ENCODE data around the gene CD180.

The CD180 gene

GRCh38 chr5:67196537-67197059 lies at the start of gene CD180:
Gene CD180 (minus strand): TSS chr5:67196799. CDS start chr5:67196641, 158 bp downstream.
- no peak for DNase-seq

- peak; percentile 23 for DNase-seq
These were observed 49.5 kb upstream of the CD180 start for GRCh38 chr5:67246108-67246507.

DNA sequence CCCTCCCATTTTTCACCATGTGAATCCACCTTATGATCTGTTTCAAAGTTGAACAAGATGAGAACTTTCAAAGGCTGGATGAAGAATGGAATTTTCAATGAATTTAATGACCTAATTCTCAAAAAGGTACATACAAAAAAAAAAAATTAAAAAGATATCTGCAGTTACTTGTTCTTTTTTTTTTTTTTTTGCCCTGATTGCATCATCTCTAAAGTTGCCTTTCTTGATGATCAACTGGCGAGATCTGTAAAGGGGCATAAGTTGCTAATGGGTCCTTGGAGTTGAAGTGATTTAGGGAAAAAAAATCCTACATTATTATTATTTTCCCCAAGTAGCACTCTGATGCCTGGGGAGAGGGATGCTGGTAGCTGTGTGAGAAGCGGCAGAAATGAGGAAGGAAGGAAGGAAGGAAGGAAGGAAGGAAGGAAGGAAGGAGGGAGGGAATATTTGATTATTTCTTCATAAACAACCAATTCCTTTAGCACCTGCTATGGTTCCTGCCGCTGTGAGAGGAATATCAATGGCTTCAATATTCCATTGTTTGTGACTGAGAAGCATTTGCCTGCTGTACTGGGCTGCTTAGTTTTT lies 48.8 kb upstream of the CD180 start:
- no peak for DNase-seq

DNA sequence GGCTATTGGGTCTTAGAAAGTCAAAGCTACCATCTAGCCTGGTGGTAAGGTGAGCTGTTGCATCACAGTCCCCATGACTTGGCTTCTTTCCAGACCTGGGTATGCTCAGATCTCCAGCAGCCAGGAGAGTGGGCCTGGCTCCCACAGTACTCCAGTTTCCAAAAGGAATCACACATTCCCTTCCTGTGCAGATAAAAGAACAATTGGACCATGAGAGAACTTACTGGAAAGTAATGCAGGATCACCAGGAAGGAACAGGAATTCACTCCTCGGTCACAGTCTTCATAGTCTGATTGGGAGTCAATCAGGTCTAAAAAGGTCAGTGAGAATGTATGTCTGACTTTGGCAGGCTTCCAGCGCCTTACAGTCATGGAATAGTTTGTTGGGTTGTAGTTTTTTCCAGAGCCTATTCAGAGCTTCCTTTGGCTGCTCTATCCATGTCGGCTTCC lies 47.8 kb upstream of the CD180 start:
- DNase-seq = no peak

DNA sequence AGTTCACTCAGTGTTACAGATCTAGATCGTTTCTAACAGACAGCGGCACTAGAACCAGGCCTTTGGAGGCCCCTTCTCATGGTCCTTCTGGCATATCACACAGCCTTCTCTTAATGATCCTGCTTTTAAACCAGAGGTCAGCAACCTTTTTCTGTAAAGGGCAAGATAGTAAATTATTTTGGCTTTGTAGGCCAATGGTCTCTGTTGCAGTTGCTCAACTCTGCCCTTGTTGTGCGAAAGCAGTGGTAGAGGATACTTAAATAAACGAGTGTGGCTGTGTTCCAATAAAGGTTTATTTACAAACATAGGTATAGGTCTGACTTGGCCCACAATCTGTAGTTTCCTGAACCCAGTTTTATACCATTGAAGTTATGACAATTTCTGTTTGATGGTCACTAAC lies 47.3 kb upstream of the CD180 start:
- no peak for DNase-seq

GRCh38 chr5:67243349-67243748 lies 46.8 kb upstream of the CD180 start:
- no peak for DNase-seq

- no peak for DNase-seq
These were observed 44.7 kb upstream of the CD180 start for GRCh38 chr5:67241326-67241725.

DNA sequence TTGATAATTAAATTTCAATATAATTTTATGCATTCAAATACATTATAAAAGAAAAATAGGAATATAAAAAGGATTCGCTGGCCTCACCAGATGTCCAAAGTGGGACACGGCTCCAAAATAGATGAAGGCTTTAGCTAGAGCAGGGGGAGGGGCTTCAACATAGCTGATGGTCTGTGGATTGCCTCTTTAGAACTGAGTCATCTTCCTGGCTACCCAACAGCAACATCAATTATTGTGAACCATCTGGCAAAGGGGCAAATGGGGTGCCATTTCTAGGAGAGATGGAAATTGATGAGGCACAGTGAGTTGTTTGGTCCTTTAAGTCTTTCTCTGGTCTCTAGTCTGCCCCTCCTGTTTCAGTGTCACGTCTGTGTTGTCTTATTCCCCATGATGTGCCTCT lies 44.2 kb upstream of the CD180 start:
- no peak for DNase-seq

DNA sequence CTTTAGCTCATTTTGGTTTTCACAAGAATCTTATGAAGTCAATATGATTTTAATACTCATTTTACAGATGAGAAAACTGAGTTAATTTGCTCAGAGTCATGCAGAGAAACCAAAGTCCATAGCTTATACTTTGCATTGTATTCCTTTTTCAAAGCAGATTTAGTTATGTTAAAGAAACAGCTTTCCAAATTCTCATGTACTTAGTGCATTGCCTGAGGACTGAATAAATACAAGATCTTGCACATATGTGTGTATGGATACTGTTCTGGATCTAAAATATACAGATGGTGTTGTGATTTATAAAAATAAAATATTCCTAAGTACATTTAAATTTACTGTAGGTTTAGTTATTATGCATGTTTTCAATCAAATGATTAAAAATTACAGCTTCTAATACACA lies 43.5 kb upstream of the CD180 start:
- DNase-seq = no peak

DNA sequence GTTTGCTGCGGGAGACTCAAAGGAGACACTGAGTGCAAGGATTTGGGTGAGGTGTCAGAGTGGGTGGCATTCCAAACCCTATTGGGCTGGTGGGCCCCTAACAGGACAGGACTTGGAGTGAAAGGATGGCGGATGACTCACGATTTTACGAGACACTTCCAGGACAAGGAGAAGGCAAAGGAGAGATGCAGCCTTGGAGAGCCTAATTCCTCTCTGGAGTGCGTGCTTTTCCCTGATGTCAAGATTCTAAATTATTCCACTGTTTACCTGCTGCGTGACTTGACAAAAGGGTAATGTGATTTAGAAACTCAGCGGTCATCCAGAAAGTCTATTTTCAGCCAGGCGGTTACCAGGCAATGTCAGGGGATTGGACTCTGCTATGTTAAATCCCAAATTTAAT lies 41.6 kb upstream of the CD180 start:
- no peak for DNase-seq

DNA sequence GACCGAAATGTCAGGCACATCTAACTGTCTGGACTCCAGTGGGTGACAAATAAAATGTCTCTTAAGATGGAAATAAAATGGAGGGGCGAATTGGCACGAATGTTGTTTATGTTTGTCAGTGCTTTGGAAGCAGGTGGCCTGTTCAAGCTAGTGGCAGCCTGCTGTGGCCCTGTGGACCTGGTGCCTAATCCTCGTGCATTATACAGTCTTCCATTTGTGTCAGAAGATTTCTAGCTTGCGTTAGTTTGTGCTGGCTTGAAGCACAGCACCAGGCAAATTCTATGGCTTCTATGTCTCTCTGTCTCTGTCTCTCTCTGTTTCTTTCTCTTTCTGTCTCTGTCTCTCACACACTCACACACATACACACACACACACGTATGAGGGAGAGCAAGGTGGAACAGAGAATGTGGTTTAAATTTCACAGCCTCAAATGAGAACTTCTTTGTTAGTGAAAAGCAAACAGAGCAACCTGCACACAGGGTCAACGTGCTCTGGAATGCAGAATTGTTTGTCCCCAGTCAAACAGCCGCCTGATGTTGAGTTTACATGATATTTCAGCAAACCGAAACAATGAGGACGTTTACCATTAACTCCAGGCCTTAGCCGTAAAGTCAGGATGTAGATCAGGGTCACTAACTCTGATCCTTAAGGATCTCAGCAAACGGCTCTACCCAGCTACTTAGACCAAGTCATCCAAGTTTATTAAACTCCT lies 39.0 kb upstream of the CD180 start:
- DNase-seq = no peak

GRCh38 chr5:67234671-67235176 lies 38.1 kb upstream of the CD180 start:
- no peak for DNase-seq

- no peak for DNase-seq
These were observed 36.5 kb upstream of the CD180 start for GRCh38 chr5:67233075-67233474.

DNA sequence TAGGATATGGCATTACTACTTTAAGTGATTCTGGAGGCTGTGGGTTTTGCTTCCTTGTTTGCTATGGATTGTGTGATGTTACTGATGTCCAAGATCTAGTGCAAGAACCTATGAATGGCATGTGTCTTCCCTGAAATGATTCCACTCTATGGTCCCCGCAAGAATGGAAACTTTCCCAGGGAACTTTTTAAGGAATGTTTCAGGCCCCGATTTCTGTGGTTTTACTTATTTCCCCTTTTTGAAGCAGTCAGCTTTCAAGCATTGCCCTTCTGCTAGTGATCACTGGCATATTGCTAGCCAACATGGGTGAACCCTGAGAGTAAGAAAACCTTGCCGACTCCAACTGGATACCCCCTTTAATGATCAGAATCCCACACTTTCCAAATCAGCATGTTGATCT lies 26.6 kb upstream of the CD180 start:
- no peak for DNase-seq

- no peak for DNase-seq
These were observed 25.8 kb upstream of the CD180 start for GRCh38 chr5:67222243-67223025.

GRCh38 chr5:67221487-67222242 lies 25.1 kb upstream of the CD180 start:
- no peak for DNase-seq

DNA sequence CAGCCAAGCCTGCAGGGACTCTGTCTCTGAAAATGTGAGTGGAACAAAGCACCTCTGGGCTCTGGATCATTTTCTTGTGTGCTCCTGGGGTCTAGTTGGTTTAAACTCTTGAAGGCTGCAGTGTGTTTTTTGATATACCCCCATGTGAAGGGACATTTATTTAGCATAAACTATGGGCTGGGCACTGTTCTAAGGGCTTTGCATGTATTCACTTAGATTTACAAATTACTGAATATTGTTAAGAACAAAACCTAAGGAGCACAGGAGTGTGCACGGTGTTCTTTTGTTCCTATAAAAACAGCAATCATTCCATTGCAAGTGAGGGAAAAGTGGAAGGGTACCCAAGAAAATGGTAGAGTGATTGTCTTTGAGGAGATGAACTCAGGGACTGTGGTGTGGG lies 20.0 kb upstream of the CD180 start:
- DNase-seq = no peak

- no peak for DNase-seq
These were observed 19.2 kb upstream of the CD180 start for GRCh38 chr5:67215519-67216471.

DNA sequence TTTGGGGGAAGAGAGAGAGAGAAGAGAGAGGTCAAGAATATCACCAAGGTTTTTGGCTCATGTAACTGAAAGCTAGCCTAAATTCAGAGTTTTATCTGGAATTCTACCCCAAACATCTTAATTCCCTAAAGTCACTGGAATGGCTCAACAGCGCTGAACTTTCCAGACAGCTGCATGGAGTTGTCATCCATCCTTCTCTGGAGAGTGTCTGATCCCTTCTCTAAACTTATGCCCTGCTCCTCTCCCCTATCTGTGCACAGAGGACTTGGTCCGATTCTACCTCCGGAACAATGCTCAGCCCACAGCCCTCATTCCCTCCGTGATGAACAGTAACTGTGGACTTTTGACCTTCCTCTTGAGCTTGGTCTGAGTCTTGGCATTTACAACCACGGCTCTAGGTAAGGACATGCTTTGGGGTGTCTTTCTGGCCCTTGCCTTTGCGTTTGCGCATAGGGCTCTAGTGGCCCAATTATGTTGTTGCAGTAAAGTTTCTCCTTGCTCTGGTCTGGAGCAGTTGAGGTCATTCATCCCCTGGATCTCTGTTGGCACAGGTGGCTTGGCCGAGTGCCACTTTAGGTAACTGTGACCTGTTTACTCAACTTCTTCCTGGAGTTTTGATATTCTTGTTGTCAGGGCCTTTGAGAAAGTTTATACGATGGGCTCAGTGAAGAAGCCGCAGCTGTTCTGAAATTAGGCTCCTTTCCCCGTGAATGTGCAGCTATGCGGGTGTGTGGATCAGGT lies 18.3 kb upstream of the CD180 start:
- no peak for DNase-seq

GRCh38 chr5:67214036-67214435 lies 17.4 kb upstream of the CD180 start:
- no peak for DNase-seq

- no peak for DNase-seq
These were observed 15.3 kb upstream of the CD180 start for GRCh38 chr5:67211926-67212325.
